ENCODE measurements around the gene FBRSL1. TPM values are rescaled to one million over a fixed set of nuclear protein-coding genes. Genes with fewer than 3 reads are reported as not detected.
A peak's percentile ranks its signal among the peaks of the same experiment; 100 is the strongest.

FBRSL1 gene
- total RNA-seq, 1 donor from 2014 or later, result 58.6 TPM

- no peak for DNase-seq
- ATAC-seq (ENCODE audit: poor library complexity), result no peak
- intact Hi-C loops (cut with DNase I), result no loop called here
Measured at GRCh38 chr12:132544080-132544397, 54.1 kb downstream of the FBRSL1 start.

- ATAC-seq (ENCODE audit: poor library complexity) (no peak), DNase-seq (no peak)
- intact Hi-C loops (cut with DNase I), result no loop called here
Measured at GRCh38 chr12:132544498-132544897, 54.5 kb downstream of the FBRSL1 start.

DNA sequence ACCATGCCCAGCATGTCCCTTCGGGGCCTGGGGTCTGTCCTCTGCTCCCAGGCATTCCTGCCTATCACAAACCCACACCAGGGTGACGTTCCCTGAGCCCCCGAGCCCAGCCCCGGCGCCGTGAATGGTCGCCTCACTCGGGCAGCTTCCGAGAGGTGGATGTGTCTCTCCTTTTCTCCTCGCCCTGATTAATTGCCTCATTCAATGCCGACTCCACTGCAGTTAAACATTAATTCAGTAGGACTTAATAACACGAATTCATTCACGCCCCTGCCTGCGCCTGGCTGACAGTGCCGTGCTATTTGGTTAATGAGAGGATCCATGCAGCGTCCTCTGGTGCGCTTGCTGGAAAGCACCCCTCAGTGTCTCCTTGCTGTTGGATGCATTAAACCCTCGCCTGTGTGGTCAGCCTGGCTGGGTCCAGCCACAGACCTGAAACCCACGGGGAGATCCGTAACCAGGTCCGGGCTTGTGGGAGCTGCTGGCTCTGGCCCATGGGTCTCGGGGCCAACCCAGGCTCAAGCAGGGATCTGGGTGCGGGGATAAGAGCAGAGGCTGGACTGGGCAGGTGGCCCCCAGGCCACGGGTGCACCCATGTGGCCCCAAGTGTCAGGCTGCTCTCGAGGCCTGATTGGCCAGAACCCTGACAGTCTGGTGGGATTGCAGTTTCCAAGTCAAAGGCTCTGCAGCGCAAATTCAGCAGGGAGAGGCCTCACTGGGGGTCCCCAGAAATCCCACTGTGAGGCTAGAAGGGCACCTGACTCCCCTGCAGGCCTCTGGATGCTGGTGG is 55.4 kb downstream of the FBRSL1 start:
- ATAC-seq (ENCODE audit: poor library complexity), result no peak
- no peak for DNase-seq
- intact Hi-C loops (cut with DNase I), result no loop called here

GRCh38 chr12:132545955-132546354 is 56.0 kb downstream of the FBRSL1 start:
- intact Hi-C loops (cut with DNase I), result no loop called here
- DNase-seq (no peak), ATAC-seq (ENCODE audit: poor library complexity) (no peak)

- DNase-seq (no peak), ATAC-seq (ENCODE audit: poor library complexity) (no peak)
- intact Hi-C loops (cut with DNase I), result no loop called here
Measured at GRCh38 chr12:132546647-132547046, 56.7 kb downstream of the FBRSL1 start.

- ATAC-seq (ENCODE audit: poor library complexity) (no peak), DNase-seq (no peak)
- intact Hi-C loops (cut with DNase I), result no loop called here
Measured at GRCh38 chr12:132547205-132547740, 57.3 kb downstream of the FBRSL1 start.

DNA sequence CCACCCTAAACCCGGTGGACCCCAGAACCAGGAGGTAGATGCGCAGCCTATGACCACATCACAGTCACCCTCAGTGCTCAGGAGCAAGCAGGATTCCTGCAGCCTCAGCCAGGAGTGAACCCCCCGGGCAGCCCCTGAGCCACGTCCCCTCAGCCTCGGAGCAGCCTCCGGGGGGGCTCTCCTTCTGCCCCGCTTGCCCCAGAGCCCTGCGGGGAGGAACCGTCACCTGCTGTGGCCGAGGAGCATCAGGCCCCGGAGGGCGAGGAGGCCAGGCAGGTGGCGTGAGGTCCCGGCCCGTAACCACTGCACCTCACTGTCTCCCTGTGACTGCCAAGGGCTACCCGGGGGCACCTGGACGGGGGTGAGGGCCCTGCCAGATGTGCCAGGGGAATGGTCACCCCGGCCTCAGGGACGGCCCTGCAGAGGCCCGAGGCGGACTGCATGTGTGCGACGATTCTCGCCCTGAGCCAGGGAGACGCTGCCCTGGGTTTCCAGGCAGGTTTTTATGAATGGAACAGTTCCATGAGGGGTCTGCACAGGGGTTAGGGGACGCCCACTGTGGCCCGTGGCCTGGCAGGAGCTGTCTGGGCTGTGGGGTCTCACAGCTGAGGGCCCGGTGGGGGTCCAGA is 58.6 kb downstream of the FBRSL1 start:
- intact Hi-C loops (cut with DNase I), result no loop called here
- ATAC-seq (ENCODE audit: poor library complexity) (no peak), DNase-seq (no peak)

- ATAC-seq (ENCODE audit: poor library complexity), result no peak
- intact Hi-C loops (cut with DNase I), result no loop called here
- DNase-seq, result no peak
Measured at GRCh38 chr12:132549059-132549458, 59.1 kb downstream of the FBRSL1 start.

DNA sequence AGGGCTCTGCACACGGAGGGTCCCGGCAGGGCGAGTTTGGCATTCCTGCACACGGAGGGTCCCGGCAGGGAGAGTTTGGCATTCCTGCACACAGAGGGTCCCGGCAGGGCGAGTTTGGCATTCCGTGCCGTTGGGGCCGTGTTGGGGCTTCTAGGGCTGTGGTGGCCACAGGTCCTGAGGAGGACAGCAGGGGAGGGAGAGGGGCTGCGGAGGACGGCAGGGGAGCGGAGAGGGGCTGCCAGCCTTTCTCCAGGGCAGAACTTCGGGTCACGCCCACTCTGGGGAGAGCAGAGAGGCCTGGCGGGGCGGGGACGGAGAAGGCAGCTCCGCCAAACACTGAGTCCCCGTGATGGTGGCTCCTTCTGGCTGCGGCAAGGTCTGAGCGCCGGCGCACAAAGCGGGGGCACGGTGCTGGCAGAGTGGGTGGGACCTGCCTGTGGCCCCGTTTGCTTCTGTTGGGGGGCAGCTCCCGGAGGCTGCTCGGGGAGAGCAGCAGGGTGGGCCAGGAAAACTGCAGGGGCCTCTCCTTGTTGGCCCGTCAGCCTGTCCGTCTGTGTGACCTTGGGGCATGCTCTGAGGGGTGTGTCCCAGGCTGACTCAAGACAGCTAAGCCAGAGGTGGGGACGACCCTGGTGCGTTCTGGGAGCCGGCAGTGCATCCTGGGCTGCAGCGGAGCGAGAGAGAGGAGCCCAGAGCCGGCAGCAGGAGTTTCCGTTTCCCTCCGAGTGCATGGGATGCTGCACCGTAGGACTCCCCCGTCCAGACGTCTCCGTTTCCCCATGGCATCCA is 60.3 kb downstream of the FBRSL1 start:
- intact Hi-C loops (cut with DNase I), result no loop called here
- DNase-seq, result no peak
- ATAC-seq (ENCODE audit: poor library complexity), result peak; percentile 44

DNA sequence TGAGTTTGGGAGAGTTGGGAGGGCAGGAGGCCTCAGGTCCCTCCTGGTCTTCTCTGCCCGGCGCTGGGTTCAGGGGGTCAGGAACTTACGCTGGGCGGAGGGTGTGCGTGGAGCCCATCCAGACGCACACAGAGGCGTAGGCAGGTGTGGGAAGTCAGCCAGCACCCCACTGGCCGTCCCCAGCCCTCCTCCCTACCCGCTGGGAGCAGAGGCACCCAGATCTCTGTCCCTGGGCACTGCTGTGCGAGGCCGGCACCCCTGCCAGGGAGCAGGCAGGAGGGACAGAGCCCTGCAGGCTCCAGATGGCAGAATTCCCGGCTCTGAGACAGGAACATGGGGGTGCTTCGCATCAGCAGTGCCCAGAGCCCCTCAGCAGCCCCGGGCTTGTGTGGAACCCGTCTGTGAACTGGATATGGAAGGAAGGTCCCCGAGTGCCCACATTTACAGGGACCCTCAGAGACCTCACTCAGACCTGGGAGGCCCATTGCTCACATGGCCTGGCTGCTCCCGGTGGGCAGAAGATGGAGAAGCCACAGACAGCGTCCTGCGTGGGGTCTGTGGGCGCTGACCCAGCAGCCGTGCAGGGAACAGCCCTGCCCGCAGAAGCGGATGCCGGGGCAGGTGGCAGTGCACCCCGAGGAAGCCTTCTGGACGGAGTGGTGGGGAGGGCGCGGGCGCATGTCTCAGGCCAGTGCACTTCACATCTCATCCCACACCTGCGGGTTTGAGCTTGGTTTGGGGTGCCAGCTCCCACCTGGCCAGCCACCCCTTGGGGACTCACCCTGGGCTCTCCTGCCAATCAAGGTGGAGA is 61.1 kb downstream of the FBRSL1 start:
- DNase-seq (no peak), ATAC-seq (ENCODE audit: poor library complexity) (peak; percentile 11)
- intact Hi-C loops (cut with DNase I), result no loop called here

GRCh38 chr12:132551641-132552031 is 61.7 kb downstream of the FBRSL1 start:
- intact Hi-C loops (cut with DNase I), result no loop called here
- DNase-seq (no peak), ATAC-seq (ENCODE audit: poor library complexity) (peak; percentile 4)

- ATAC-seq (ENCODE audit: poor library complexity), result no peak
- no peak for DNase-seq
- intact Hi-C loops (cut with DNase I), result no loop called here
Measured at GRCh38 chr12:132554845-132555630, 65.1 kb downstream of the FBRSL1 start.

DNA sequence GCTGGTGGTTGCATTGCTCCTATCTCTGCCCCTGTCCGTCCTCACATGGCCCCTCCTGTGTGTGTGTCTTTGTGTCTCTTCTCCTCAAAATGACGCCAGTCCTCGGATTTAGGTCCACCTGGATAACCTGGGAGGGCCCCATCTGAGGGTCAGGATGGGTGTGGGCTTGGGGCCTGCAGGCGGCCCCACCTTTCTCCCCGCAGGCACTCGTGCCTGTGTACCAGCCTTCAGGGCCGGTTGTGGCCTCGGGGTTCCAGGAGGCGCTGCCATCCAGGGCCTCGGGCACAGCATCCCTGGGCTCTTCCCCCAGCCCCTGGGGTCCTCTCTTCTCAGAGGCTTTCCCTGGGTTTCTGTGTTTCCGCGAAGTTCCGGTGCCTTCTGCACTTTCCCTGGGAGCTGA is 65.7 kb downstream of the FBRSL1 start:
- no peak for ATAC-seq (ENCODE audit: poor library complexity)
- no peak for DNase-seq
- intact Hi-C loops (cut with DNase I), result no loop called here

DNA sequence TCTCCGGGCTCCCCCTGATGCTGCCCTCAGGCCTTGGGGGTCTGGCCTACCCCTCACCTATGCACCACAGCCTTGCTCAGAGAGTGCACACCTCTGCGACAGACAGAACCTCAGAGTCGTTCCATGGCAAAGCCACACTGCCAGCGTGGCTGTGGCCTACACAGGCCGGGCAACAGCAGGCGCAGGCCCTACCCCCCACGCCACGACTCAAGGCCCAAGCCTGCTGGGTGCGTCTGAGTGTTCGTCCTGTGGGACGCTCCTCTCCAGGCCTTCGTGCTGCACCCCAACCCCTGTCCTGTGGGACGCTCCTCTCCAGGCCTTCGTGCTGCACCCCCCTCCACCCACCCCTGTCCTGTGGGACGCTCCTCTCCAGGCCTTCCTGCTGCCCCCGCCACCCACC is 66.3 kb downstream of the FBRSL1 start:
- intact Hi-C loops (cut with DNase I), result no loop called here
- DNase-seq, result no peak
- ATAC-seq (ENCODE audit: poor library complexity), result no peak

- intact Hi-C loops (cut with DNase I), result no loop called here
- no peak for ATAC-seq (ENCODE audit: poor library complexity)
- DNase-seq, result no peak
Measured at GRCh38 chr12:132556801-132557200, 66.8 kb downstream of the FBRSL1 start.

DNA sequence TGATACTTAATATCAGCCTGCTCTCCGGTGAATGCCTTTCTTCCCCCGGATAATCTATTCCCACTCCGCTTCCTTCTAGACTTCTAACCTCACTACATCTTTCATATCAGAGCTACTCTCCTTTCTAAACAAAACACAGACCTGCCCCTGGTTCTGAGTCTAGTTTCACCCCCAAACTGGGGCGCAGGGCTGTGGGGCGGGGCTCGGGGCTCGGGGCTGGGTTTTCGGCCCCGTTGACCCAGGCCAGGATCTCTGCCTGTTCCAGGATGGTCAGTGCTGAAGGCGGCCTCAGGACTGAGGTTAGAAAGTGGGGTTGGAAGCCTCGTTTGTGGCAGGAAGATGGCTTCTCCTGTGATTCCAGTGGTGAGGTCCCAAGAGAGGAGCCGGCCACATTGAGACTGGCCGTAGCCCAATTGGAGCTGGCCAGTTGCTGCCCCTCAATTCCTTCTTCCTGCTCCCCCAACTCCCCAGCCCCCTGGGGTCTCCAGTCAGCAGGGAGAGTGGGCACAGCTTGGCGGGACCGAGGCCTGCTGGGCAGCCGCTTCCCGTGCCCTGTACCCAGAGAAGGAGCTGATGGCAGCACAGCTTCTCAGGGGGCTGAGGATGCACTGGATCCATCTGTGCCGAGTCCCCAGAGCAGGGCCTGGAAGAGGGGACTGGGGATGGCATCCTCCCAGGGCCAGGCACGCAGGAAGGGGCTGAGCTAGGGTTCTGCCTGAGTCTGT is 67.5 kb downstream of the FBRSL1 start:
- ATAC-seq (ENCODE audit: poor library complexity) (no peak), DNase-seq (no peak)
- intact Hi-C loops (cut with DNase I), result no loop called here

DNA sequence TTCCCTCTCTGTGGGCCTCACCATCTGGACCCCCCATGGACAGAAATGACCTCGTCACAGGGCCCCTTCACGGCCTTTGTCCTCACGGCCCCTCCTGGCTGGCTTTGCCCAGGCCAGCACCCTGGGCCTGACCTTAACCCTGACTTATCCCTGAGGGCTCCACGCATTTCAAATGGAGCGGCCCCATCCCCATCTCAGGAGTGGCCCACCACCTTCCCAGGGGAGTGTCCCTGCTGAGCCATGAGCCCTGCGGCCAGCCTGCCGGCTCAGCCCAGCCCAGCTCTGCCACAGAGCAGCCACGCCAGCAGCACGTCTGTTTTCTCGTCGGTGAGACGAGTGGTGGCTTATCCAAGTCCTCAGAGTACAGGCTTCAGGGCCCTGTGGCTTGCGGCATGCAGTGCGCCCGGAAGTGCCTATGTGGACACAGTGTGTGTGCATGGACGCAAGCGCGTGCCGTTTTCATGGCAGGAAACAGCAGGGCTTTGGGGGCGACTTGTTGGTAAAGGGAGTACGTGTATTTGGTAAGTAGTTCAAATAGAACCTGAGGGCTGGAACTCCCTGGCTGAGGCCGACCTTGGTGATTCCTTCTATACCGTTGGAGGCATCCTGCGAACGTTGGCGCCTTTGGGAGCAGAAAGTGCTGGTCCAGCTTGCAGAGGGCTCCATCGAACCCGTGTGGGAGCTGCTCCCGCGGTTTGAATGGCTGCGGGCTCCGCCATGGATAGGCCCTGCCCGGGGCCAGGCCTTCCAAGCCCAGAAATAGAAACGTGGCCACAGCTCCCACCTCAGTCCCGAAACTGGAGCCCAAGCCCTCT is 68.3 kb downstream of the FBRSL1 start:
- no peak for ATAC-seq (ENCODE audit: poor library complexity)
- no peak for DNase-seq
- intact Hi-C loops (cut with DNase I), result no loop called here
